Left lung (tissue), 10 donors: ENCODE results near the gene TRDN. TPM values are rescaled to one million over a fixed set of nuclear protein-coding genes. Genes with fewer than 3 reads are reported as not detected.
A peak's percentile ranks its signal among the peaks of the same experiment; 100 is the strongest.

Source experiments
- ATAC-seq: fragments of 200-7000 bp; cut with Tn5 transposase; one replicate; pipeline ENCODE4 v1.9.1; 2020; ENCODE audit warnings: moderate library complexity
- DNase-seq, 4 donors: peaks; one replicate each; pipeline ENCODE4 v3.0.0-alpha.2; 2013 to 2020
- H3K27ac ChIP-seq, 2 donors: fragments of 200-600 bp; sonication (generic) in 1 of 2; one replicate each; pipeline versions ENCODE4 v1.5.0 to v1.8.0; 2020 to 2021
- H3K27me3 ChIP-seq, 2 donors: fragments of 200-600 bp; sonication (generic) in 1 of 2; one replicate each; pipeline versions ENCODE4 v1.5.0 to v1.8.0; 2020 to 2021
- H3K36me3 ChIP-seq, 2 donors: fragments of 200-600 bp; sonication (generic) in 1 of 2; one replicate each; pipeline versions ENCODE4 v1.5.0 to v1.8.0; 2020 to 2021
- H3K4me1 ChIP-seq, 2 donors: fragments of 200-600 bp; one replicate each; pipeline ENCODE4 v1.8.0; 2021
- H3K4me3 ChIP-seq, 2 donors: fragments of 200-600 bp; sonication (generic) in 1 of 2; one replicate each; pipeline versions ENCODE4 v1.5.0 to v1.8.0; 2020 to 2021; ENCODE audit warnings: mild to moderate bottlenecking in 1 of 2
- H3K9me3 ChIP-seq, 2 donors: fragments of 200-600 bp; sonication (generic) in 1 of 2; one replicate each; pipeline versions ENCODE4 v1.5.0 to v1.8.0; 2020 to 2021
- CTCF ChIP-seq, 2 donors: fragments of 200-600 bp; sonication (generic) in 1 of 2; IDR thresholded peaks; one replicate each; pipeline versions ENCODE4 v1.5.0 to v1.8.0; 2021; ENCODE audit warnings: antibody characterized with exemption in 2 of 2
- intact Hi-C, 2 donors: fragments of 100-400 bp; cut with DNase I; formaldehyde crosslinking; loops; one replicate each; pipeline versions ENCODE4 v1.11.2 to v1.14.2; 2022
- polyA plus RNA-seq, 6 donors: library from polyadenylated mRNA; unstranded; fragments of 120-200 nt; gene quantifications; one replicate each; pipeline ENCODE4 v1.2.1, GENCODE V29; 2013; ENCODE audit not compliant: insufficient read length in 6 of 6
- total RNA-seq, 2 donors: library from RNA; stranded (reverse); fragmentation: NEBNext Ultra II Directional; extraction: Animal tissue kit (Norgen Biotek cat#: 25700); gene quantifications; one replicate each; pipeline ENCODE4 v1.2.1, GENCODE V29; 2021
- donor health status: DM: no; HTN: yes; CAD: no.
- donor health status: DM: no; HTN: no; CAD: no.

TRDN gene
- total and polyA plus RNA-seq, 8 donors, result 0.03 to 0.18 (median 0.11) TPM; not detected in 3

DNA sequence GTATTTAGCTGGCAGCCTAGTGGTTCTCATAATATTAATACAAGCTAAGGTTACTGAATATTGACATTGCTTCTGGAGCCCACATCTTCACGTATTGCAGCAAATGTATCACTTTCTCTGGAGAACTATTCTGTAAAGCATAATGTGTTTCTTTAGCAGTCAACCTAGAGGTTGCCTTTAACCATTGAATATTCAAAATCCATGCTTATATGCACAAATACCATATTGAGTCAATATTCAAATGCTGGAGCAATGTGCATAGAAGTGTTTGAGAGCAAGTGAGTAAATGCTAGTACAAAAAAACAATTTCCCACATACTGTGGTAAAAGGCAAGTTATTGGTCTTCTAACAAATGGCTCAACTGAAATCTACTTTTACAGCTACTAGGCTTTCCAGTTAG lies 231.8 kb downstream of the TRDN start:
- Histone ChIP-seq H3K27me3 (no peaks in the 10 kb centered on the region), H3K4me1 (no peaks in the 10 kb centered on the region), H3K9me3 (no peaks in the 10 kb centered on the region), H3K27ac (no peak overlapping the region), H3K4me3 (no peak overlapping the region), H3K36me3 (no peaks in the 10 kb centered on the region)
- ATAC-seq (no peak), DNase-seq (no peak)
- no peak for TF ChIP-seq CTCF (IDR thresholded peaks at IDR 0.05)
- intact Hi-C loops, result no loop called here

- Histone ChIP-seq H3K27me3 (no peaks in the 10 kb centered on the region), H3K36me3 (no peaks in the 10 kb centered on the region), H3K27ac (no peak overlapping the region), H3K4me3 (no peak overlapping the region), H3K9me3 (no peaks in the 10 kb centered on the region), H3K4me1 (no peaks in the 10 kb centered on the region)
- peak in 2 of 4 donors; percentile 47 to 64 for DNase-seq
- no peak for TF ChIP-seq CTCF (IDR thresholded peaks at IDR 0.05)
- intact Hi-C loops, result no loop called here
- ATAC-seq, result no peak
Measured at GRCh38 chr6:123402052-123402451, 234.7 kb downstream of the TRDN start.

DNA sequence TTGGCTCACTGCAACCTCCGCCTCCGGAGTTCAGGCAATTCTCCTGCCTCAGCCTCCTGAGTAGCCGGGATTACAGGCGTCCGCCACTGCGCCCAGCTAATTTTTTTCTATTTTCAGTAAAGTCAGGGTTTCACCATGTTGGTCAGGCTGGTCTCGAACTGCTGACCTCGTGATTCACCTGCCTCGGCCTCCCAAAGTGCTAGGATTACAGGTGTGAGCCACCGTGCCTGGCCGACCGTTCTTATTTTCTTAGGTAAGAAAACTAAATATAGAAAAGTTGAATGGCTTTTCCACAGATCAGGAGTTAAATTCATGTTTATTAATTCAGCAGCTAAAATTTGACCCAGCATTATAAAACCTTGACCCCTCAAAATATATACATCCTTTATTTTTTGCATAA lies 238.7 kb downstream of the TRDN start:
- Histone ChIP-seq H3K27me3 (no peaks in the 10 kb centered on the region), H3K36me3 (no peaks in the 10 kb centered on the region), H3K27ac (no peak overlapping the region), H3K4me1 (no peaks in the 10 kb centered on the region), H3K9me3 (no peaks in the 10 kb centered on the region), H3K4me3 (no peak overlapping the region)
- ATAC-seq, result no peak
- intact Hi-C loops, result no loop called here
- no peak for TF ChIP-seq CTCF (IDR thresholded peaks at IDR 0.05)
- DNase-seq, result peak in 1 of 4 donors; percentile 58

DNA sequence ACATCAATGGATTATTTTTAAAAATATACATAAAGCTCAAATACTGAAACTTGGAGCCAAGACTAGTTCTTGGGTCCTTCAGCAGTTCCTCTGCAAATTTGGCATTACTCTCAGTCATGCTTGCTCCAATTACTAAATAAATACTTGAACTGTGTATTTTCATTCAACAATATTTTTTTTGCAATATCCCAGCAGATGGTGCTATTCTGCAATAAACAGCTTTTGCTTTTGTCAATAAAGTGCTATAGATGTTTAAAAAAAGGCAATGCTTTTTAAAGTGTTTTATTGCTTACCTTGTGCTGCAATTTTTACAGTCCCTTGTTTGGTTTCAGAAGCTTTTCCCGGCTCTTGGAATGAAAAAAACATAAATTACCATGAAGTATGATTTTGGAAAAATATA lies 243.4 kb downstream of the TRDN start:
- Histone ChIP-seq H3K4me3 (no peak overlapping the region), H3K27me3 (no peaks in the 10 kb centered on the region), H3K27ac (no peak overlapping the region), H3K4me1 (no peaks in the 10 kb centered on the region), H3K9me3 (no peaks in the 10 kb centered on the region), H3K36me3 (no peaks in the 10 kb centered on the region)
- DNase-seq (peak in 1 of 4 donors; percentile 55), ATAC-seq (peak; percentile 54)
- intact Hi-C loops, result no loop called here
- no peak for TF ChIP-seq CTCF (IDR thresholded peaks at IDR 0.05)

GRCh38 chr6:123383718-123384117 lies 253.0 kb downstream of the TRDN start:
- ATAC-seq (no peak), DNase-seq (no peak)
- H3K36me3 ChIP-seq, result no peaks in the 10 kb centered on the region
- H3K9me3 ChIP-seq, result no peaks in the 10 kb centered on the region
- H3K4me1 ChIP-seq, result no peaks in the 10 kb centered on the region
- no peak overlapping the region for H3K4me3 ChIP-seq
- no peak for TF ChIP-seq CTCF (IDR thresholded peaks at IDR 0.05)
- intact Hi-C loops, result no loop called here
- no peaks in the 10 kb centered on the region for H3K27me3 ChIP-seq
- no peak overlapping the region for H3K27ac ChIP-seq
